ENCODE data around the gene NSF. TPM values are rescaled to one million over a fixed set of nuclear protein-coding genes. Genes with fewer than 3 reads are reported as not detected.
"Not testable (repeated sequence)": the region's sequence is repeated elsewhere in the genome, so short reads cannot be mapped to it uniquely, and the experiment has no call there.

Gene NSF
- total RNA-seq, 2 donors from 2014 or later, result 29.7 to 41.0 TPM

DNA sequence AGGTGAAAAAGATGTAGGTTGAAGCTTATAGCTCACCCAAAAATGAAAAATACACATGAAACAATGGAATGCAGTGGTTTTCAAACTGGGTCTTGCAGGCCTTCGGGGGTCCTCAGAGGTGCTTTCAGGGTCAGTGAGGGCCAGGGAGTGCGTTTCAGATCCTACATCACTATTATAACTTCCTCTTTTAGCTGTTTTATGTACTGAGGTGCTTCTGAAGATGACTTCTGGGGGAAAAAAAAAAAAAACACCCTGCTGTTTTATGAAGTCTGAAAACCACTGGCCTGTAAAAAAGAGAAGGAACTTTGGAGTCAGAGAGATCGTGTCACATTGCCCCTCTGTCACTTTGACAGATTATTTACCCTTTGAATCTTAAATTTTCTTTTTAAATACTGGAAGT is 102.8 kb downstream of the NSF start:
- no CpG with 5 or more reads among the region's 3 CpGs for WGBS, 2 experiments (ENCODE audit: insufficient coverage in 1 of 2, insufficient read length in 1 of 2)

DNA sequence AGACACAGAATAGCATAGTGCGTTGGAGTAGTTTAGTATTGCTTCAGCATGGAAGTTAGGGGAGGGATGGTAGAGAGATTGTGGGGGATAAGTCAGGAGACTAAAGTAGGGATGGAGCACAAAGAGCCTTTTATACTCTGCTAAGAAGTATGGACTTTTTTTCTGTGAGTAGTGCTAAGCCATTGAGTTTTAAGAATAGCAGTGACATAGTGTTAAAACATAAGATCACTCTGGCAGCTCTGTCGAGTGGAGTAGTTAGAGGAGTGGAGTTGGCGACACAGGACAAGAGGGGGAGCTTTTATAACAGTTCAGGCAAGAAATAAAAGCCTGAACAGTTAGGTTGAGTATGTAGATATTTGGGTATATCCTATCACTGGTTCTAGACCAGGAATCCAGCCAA is 106.1 kb downstream of the NSF start:
- H3K9ac ChIP-seq (ENCODE audit: extremely low read depth, low read length, poor library complexity, severe bottlenecking); H3K27ac ChIP-seq (ENCODE audit: low read depth, low read length); H3K9me3 Mint-ChIP-seq; H3K27ac Mint-ChIP-seq; H3K4me1 Mint-ChIP-seq; H3K36me3 ChIP-seq (ENCODE audit: control insufficient read depth, insufficient read depth, low read length); H3K9me3 ChIP-seq (ENCODE audit: control insufficient read depth, low read length); H3K27me3 ChIP-seq (ENCODE audit: control insufficient read depth, insufficient read depth, low read length, poor library complexity, severe bottlenecking); DNase-seq; H3K4me3 ChIP-seq (ENCODE audit: low read length); H3K27me3 Mint-ChIP-seq (ENCODE audit: insufficient read depth); H3K4me1 ChIP-seq (ENCODE audit: control insufficient read depth, insufficient read depth, low read length); H3K36me3 Mint-ChIP-seq (ENCODE audit: low read depth); H3K4me3 Mint-ChIP-seq: not testable (repeated sequence)
- no CpG with 5 or more reads among the region's 3 CpGs for WGBS, 2 experiments (ENCODE audit: insufficient coverage in 1 of 2, insufficient read length in 1 of 2)

More for the DNA sequence above, 102.8 kb downstream of the NSF start:
- not testable (repeated sequence) for DNase-seq; H3K4me1 Mint-ChIP-seq; H3K27me3 ChIP-seq (ENCODE audit: control insufficient read depth, insufficient read depth, low read length, poor library complexity, severe bottlenecking); H3K36me3 Mint-ChIP-seq (ENCODE audit: low read depth); H3K27ac ChIP-seq (ENCODE audit: low read depth, low read length); H3K4me3 ChIP-seq (ENCODE audit: low read length); H3K9ac ChIP-seq (ENCODE audit: extremely low read depth, low read length, poor library complexity, severe bottlenecking); H3K27ac Mint-ChIP-seq; H3K4me3 Mint-ChIP-seq; H3K36me3 ChIP-seq (ENCODE audit: control insufficient read depth, insufficient read depth, low read length); H3K9me3 ChIP-seq (ENCODE audit: control insufficient read depth, low read length); H3K9me3 Mint-ChIP-seq; H3K27me3 Mint-ChIP-seq (ENCODE audit: insufficient read depth); H3K4me1 ChIP-seq (ENCODE audit: control insufficient read depth, insufficient read depth, low read length)

DNA sequence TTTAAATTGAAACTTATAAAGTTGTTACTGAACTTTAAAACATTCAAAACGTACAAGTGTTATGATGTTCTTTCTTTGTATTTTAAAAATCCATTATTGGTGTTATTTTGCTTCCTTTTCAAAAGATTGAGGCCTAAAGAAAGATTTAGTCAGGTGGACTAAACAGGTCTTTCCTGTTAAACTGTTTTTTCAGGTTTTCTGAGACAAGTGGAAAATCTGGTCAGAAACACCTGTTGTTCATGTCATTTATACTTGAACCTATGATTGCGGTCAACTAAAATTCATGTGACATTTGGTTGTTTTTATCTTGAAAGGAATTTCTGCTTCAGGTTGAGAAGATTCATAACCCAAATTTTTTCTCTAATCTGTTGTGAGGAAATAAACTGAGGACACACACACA is 108.5 kb downstream of the NSF start:
- not testable (repeated sequence) for H3K9ac ChIP-seq (ENCODE audit: extremely low read depth, low read length, poor library complexity, severe bottlenecking); H3K36me3 Mint-ChIP-seq (ENCODE audit: low read depth); H3K27me3 ChIP-seq (ENCODE audit: control insufficient read depth, insufficient read depth, low read length, poor library complexity, severe bottlenecking); H3K27me3 Mint-ChIP-seq (ENCODE audit: insufficient read depth); H3K36me3 ChIP-seq (ENCODE audit: control insufficient read depth, insufficient read depth, low read length); DNase-seq; H3K27ac ChIP-seq (ENCODE audit: low read depth, low read length); H3K4me3 Mint-ChIP-seq; H3K4me1 Mint-ChIP-seq; H3K4me1 ChIP-seq (ENCODE audit: control insufficient read depth, insufficient read depth, low read length); H3K9me3 Mint-ChIP-seq; H3K27ac Mint-ChIP-seq; H3K4me3 ChIP-seq (ENCODE audit: low read length); H3K9me3 ChIP-seq (ENCODE audit: control insufficient read depth, low read length)
- WGBS, 2 experiments (ENCODE audit: insufficient coverage in 1 of 2, insufficient read length in 1 of 2), result no CpG with 5 or more reads among the region's 2 CpGs

DNA sequence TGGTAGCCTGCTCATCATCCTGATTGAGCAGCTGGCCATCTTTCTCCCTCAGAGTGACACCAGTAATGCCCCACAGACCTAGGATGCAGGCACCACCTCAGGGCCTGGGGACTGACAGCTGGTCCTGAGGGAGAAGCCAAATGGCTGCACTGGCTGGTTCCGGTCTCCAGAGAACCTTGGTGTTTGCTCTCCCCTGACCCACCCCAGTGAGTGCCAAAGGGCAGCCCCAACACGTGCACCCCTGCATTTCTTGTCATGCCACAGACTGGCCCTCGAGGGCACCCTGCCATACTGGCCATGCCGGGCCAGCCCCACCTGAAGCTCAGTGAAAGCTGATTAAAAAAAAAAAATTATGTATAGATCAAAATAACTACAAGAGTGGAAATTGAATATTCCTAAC is 127.5 kb downstream of the NSF start:
- Mint-ChIP-seq H3K27me3 (ENCODE audit: insufficient read depth) (no peaks in the 10 kb centered on the region), H3K4me1 (peaks cover 17% of the 10 kb centered on the region), H3K4me3 (no peak overlapping the region), H3K27ac (no peak overlapping the region), H3K9me3 (no peaks in the 10 kb centered on the region), H3K36me3 (ENCODE audit: low read depth) (peaks cover 12% of the 10 kb centered on the region)
- Histone ChIP-seq H3K9ac (ENCODE audit: extremely low read depth, low read length, poor library complexity, severe bottlenecking) (no peak overlapping the region), H3K27ac (ENCODE audit: low read depth, low read length) (no peak overlapping the region), H3K36me3 (ENCODE audit: control insufficient read depth, insufficient read depth, low read length) (peaks cover 41% of the 10 kb centered on the region), H3K27me3 (ENCODE audit: control insufficient read depth, insufficient read depth, low read length, poor library complexity, severe bottlenecking) (no peaks in the 10 kb centered on the region), H3K9me3 (ENCODE audit: control insufficient read depth, low read length) (no peaks in the 10 kb centered on the region), H3K4me3 (ENCODE audit: low read length) (no peak overlapping the region), H3K4me1 (ENCODE audit: control insufficient read depth, insufficient read depth, low read length) (no peaks in the 10 kb centered on the region)
- WGBS, 2 experiments (ENCODE audit: insufficient coverage in 1 of 2, insufficient read length in 1 of 2), result 91 to 100% methylated on average over 1 to 3 of the region's 4 CpGs
- DNase-seq, result no peak
- TF ChIP-seq, protein P1, sequence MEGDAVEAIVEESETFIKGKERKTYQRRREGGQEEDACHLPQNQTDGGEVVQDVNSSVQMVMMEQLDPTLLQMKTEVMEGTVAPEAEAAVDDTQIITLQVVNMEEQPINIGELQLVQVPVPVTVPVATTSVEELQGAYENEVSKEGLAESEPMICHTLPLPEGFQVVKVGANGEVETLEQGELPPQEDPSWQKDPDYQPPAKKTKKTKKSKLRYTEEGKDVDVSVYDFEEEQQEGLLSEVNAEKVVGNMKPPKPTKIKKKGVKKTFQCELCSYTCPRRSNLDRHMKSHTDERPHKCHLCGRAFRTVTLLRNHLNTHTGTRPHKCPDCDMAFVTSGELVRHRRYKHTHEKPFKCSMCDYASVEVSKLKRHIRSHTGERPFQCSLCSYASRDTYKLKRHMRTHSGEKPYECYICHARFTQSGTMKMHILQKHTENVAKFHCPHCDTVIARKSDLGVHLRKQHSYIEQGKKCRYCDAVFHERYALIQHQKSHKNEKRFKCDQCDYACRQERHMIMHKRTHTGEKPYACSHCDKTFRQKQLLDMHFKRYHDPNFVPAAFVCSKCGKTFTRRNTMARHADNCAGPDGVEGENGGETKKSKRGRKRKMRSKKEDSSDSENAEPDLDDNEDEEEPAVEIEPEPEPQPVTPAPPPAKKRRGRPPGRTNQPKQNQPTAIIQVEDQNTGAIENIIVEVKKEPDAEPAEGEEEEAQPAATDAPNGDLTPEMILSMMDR (conservative IDR thresholded peaks at IDR 0.05), result no peak

Data from endodermal cell (in vitro differentiated cells).